Liver (tissue), 3 donors: Measurements from ENCODE around the gene PHF10.

Experiments used
- CTCF ChIP-seq: fragments of 150-350 bp; IDR thresholded peaks from 2 replicates; pipeline ENCODE4 v1.5.1; 2017; ENCODE audit warnings: improper control_type of control experiment, low read depth, low read length; ENCODE audit not compliant: missing input control
- EGR1 ChIP-seq, 2 donors: IDR thresholded peaks; 2 replicates each; pipeline ENCODE4 v1.6.1; 2016 to 2018; ENCODE audit warnings: antibody characterized with exemption in 2 of 2, low read depth in 2 of 2
- GABPA ChIP-seq, 2 donors: IDR thresholded peaks in 1 of 2; conservative IDR thresholded peaks in 1 of 2; 2 replicates each; pipeline ENCODE4 v1.6.1; 2016; ENCODE audit warnings: antibody characterized with exemption in 2 of 2, mild to moderate bottlenecking in 1 of 2, moderate library complexity in 1 of 2
- HNF4G ChIP-seq: IDR thresholded peaks from 2 replicates; pipeline ENCODE4 v1.6.1; 2016; ENCODE audit warnings: antibody characterized with exemption
- JUND ChIP-seq, 2 donors: IDR thresholded peaks; 2 replicates each; pipeline ENCODE4 v1.6.1; 2016; ENCODE audit warnings: antibody characterized with exemption in 2 of 2
- MAX ChIP-seq: IDR thresholded peaks from 2 replicates; pipeline ENCODE4 v1.6.1; 2016; ENCODE audit warnings: antibody characterized with exemption
- TAF1 ChIP-seq: conservative IDR thresholded peaks from 2 replicates; pipeline ENCODE4 v1.6.1; 2016; ENCODE audit warnings: antibody characterized with exemption, mild to moderate bottlenecking
- YY1 ChIP-seq: IDR thresholded peaks from 2 replicates; pipeline ENCODE4 v1.6.1; 2016; ENCODE audit warnings: antibody characterized with exemption, mild to moderate bottlenecking
- TF ChIP-seq, protein P1 (sequence below): IDR thresholded peaks from 2 replicates; pipeline ENCODE4 v1.6.1; 2016; ENCODE audit warnings: antibody characterized with exemption
- TF ChIP-seq, protein P2 (sequence below): IDR thresholded peaks from 2 replicates; pipeline ENCODE4 v1.6.1; 2016; ENCODE audit warnings: antibody characterized with exemption, mild to moderate bottlenecking
- donor health status: healthy.
- donor health status: healthy.

DNA sequence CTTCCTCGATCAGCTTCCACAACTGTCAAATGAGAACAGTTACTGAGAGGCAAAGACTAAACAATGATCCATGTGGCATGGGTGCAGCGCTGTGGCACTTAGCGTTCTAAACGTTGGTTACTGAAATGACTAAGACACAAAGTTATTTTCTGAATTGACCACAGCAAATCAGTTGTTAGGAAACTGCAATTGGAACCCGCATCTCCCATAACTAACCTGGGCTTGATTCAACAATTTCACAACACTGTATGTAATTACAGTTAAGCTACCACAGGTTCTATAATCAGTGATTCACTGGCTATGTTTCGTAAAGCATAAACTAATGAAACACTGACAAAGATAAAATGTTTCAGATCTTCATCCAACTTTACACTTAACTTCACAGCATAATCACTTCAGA is 35.0 kb downstream of the PHF10 start:
- TF ChIP-seq GABPA (IDR thresholded peaks at IDR 0.05 in 1 of 2, conservative IDR thresholded peaks at IDR 0.05 in 1 of 2) = no peak
- no peak for TF ChIP-seq CTCF
- TF ChIP-seq TAF1 = no peak
- TF ChIP-seq MAX = no peak
- TF ChIP-seq HNF4G = no peak
- TF ChIP-seq YY1 = no peak
- TF ChIP-seq, protein P1, sequence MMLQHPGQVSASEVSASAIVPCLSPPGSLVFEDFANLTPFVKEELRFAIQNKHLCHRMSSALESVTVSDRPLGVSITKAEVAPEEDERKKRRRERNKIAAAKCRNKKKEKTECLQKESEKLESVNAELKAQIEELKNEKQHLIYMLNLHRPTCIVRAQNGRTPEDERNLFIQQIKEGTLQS = no peak
- TF ChIP-seq, protein P2, sequence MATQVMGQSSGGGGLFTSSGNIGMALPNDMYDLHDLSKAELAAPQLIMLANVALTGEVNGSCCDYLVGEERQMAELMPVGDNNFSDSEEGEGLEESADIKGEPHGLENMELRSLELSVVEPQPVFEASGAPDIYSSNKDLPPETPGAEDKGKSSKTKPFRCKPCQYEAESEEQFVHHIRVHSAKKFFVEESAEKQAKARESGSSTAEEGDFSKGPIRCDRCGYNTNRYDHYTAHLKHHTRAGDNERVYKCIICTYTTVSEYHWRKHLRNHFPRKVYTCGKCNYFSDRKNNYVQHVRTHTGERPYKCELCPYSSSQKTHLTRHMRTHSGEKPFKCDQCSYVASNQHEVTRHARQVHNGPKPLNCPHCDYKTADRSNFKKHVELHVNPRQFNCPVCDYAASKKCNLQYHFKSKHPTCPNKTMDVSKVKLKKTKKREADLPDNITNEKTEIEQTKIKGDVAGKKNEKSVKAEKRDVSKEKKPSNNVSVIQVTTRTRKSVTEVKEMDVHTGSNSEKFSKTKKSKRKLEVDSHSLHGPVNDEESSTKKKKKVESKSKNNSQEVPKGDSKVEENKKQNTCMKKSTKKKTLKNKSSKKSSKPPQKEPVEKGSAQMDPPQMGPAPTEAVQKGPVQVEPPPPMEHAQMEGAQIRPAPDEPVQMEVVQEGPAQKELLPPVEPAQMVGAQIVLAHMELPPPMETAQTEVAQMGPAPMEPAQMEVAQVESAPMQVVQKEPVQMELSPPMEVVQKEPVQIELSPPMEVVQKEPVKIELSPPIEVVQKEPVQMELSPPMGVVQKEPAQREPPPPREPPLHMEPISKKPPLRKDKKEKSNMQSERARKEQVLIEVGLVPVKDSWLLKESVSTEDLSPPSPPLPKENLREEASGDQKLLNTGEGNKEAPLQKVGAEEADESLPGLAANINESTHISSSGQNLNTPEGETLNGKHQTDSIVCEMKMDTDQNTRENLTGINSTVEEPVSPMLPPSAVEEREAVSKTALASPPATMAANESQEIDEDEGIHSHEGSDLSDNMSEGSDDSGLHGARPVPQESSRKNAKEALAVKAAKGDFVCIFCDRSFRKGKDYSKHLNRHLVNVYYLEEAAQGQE = no peak
- no peak for TF ChIP-seq EGR1 (IDR thresholded peaks at IDR 0.05; ENCODE audit: low read depth in 2 of 2)
- no peak for TF ChIP-seq JUND (IDR thresholded peaks at IDR 0.05)
